ENCODE measurements around the gene ARFGAP3.

ARFGAP3 gene

DNA sequence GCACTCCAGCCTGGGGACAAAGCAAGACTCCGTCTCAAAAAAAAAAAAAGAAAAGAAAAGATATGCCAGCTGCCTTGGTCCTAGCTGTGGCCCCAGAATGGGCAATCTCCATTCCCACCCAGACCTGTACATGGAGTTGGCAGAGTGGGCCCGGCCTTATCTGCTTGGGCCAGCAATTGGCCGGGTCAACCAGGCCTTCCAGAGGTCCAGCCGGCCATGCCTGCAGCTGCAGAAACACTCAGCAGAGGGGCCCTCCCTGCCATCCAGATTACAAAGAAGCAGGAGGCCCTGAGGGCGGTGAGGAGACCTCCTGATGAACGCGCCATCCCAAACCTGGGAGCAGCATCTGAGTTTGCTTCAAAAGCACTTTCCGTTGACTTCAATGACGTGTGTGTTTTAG, 26.9 kb upstream of the ARFGAP3 start:
- no peak for DNase-seq

GRCh38 chr22:42883121-42883520, 26.0 kb upstream of the ARFGAP3 start:
- no peak for DNase-seq

- no peak for DNase-seq
Observed at GRCh38 chr22:42881982-42882656, 25.0 kb upstream of the ARFGAP3 start.

- DNase-seq, result no peak
Observed at GRCh38 chr22:42881298-42881697, 24.2 kb upstream of the ARFGAP3 start.

GRCh38 chr22:42880815-42881214, 23.7 kb upstream of the ARFGAP3 start:
- DNase-seq, result no peak

DNA sequence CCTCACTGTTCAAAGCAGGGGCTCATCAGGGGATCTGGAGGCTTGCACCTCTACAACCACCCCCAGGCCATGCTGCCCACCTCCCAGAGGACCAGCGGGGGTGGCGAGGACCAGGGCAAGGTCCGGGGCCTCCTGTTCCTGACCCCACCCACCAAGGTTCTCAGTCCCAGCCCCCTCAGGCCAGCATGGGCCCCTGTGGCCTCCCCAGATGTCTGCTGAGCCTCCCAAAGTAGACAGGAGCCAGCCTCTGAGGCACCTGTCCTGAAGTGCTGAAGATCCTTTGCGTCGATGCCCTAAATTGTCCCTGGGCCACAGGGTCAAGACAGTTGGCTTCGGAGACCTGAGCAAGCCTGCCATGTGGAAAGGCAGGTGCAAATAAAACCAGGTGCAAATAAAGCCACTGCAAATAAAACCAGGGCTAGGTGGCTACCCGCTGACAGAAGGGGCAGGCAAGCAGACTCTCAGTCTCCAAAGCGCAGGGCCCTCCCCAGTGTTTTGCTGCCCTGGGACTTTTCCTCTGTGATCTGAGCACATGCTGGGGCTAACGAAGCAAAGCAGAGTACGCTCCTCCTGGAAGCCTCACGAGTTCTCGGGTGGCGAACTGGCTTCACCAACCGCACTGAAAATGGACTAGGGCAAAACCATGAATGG, 22.4 kb upstream of the ARFGAP3 start:
- DNase-seq, result no peak

DNA sequence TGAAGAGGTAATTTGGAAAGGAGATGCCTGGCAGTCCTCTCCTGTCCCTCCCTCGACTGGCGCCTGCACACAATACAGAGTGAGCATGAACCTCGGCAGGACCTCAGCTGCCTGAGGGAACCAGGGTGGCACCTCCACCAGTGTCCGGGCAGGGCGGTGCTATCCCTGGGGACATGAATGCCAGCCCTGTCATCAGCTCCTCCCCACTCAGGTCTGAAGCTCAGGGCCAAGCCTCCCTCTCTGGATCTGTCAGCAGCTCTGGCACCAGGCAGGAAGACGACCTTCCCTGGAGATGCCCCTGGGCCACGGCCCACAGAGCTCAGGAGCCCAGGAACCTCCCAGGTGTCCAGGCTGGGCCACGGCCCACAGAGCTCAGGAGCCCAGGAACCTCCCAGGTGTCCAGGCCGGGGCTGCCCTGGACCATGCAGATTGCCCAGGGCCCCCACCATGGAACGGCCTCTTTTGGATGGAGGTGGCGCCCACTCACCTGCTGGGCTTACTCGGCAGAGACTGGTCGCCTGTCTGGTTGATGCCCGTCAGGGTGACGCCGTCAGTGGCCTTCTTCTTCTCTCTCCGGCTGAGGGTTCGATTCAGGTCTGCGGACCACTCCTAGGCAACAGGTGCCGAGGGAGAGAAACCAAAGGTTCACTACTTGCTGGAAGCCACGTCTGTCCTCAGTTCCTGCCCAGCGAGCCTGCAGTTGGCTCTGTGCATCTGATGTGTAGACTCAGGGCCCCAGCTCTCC, 21.7 kb upstream of the ARFGAP3 start:
- no peak for DNase-seq

- no peak for DNase-seq
Observed at GRCh38 chr22:42877597-42878340, 20.7 kb upstream of the ARFGAP3 start.

DNA sequence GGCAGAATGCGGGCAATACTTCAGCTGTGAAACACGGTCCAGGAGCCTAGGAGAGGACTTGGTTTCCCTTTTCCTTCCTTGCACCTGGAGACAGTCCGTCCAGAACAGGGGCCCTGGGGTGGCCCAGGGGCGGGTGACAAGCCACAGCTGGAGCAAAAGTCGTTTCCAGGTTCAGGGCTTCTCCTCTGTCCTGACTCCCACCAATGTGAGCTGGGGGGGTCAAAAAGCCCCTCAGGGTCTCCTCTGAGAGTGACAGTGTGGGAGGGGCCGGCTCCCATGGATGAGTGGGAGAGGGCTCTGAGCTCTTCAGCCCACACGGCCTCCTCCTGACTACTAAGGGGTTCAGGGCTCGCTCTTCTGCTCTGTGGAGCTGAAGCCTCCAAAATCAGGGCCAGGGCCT, 20.1 kb upstream of the ARFGAP3 start:
- DNase-seq, result no peak

GRCh38 chr22:42876041-42876440, 19.0 kb upstream of the ARFGAP3 start:
- DNase-seq, result no peak

- no peak for DNase-seq
Observed at GRCh38 chr22:42874010-42874409, 16.9 kb upstream of the ARFGAP3 start.

DNA sequence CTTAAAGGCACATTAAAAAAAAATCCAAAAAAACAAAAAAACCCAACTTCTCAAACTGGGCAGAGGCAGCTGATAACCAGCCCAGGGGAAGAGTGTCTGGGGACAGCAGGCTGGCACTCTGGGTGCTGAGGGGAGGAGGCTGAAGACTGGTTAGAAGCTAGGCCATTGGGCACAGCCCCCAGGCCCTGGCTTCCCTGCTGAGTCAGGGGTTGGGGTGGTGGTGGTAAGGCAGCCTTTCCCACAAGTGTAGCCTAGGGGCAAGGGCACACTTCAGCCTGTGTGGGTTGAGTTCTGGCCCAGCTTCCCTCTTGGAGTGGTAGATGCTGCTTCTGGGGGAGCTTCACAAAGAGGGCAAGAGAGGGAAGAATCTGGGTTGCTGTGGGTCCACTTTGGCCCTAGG, 16.3 kb upstream of the ARFGAP3 start:
- no peak for DNase-seq

DNA sequence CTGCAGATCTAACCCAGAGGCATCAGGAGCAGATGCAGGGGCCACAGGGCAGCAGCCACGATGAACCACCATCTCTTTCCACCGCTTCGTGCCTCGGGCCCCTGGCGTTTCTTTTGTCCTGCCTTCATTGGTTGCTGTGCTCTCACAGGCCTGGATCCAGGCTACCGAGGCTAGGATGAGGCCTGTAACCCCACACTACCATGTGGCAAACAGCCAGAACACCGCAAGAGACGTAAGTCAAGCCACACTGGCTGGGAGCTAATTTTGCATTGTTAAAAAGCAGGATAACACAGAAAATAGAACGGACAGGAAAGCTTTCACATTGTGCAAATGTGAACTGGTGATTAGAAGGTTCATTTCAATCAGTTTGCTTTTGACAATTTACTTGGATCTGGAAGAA, 15.7 kb upstream of the ARFGAP3 start:
- no peak for DNase-seq

- no peak for DNase-seq
Observed at GRCh38 chr22:42871146-42872050, 14.3 kb upstream of the ARFGAP3 start.

DNA sequence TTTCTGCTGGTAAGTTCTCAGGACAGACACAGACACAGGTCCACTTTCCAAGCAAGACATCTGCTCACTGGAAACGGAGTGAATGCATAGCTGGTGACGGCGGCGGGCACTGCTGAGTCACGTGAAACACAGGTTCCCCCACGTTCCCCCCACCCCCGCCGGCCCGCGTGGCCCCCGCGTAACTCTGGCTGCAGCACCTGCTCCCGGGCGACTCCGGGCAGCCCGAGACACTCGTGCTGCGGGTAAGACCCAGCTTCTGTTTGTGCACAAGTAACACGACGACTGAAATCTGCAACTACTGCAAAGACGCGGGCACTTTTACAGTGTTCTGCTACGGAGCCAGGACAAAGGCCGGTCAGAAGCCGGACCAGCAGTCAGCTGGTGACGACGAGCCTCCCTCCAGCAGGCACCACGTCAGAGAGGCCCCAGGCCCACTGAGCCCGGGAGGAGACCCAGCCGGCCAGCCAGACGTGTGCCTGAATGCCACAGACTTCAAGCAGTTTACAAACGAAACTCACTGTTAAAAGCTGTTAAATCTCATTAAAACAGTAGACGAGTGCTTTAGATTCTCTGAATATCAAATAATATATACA, 12.9 kb upstream of the ARFGAP3 start:
- no peak for DNase-seq

- DNase-seq, result no peak
Observed at GRCh38 chr22:42869463-42869862, 12.4 kb upstream of the ARFGAP3 start.

GRCh38 chr22:42868751-42869251, 11.7 kb upstream of the ARFGAP3 start:
- no peak for DNase-seq

GRCh38 chr22:42866100-42866499, 9.0 kb upstream of the ARFGAP3 start:
- no peak for DNase-seq

DNA sequence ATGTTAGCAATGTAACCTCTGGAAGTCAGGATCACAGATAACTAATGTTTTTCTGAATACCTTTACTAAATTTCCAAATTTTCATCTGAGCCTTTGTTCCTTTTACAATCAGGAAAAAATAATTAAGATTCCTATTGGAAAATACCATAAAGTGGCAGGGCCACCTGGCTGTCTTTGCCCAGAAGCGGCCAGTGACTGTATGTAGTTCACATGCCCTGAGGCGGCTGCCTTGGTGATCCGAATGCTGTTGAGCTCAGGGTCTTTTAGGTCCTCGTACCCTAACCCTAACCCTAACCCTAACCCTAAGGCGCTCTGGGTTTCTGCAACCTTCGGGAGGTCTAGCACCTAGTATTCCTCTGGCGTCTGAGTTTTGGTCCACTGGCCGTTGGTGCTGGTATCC, 8.5 kb upstream of the ARFGAP3 start:
- DNase-seq, result no peak

DNA sequence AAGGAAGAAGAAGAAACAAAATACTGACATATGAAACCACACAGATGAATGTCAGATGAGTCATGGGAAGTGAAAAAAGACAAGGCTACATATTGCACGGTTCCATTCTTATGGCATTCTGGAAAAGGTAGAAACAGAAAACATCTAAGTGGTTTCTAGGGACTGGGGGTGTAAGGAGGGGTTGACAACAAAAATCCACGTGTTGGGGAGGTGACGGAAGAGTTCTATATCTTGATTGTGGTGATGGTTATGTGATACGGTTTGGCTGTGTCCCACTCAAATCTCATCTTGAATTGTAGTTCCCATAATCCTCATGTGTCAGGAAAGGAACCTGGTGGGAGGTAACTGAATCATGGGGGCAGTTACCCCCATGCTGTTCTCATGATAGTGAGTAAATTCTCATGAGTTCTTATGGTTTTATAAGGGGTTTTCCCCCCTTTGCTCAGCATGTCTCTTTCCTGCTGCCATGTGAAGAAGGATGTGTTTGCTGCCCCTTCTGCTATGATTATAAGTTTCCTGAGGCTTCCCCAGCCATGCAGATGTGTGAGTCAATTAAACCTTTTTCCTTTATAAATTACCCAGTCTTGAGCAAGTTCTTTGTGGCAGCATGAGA, 6.4 kb upstream of the ARFGAP3 start:
- no peak for DNase-seq

GRCh38 chr22:42862045-42862734, 5.1 kb upstream of the ARFGAP3 start:
- DNase-seq, result no peak
